GM10248 (cell line): Measurements from ENCODE around the gene ULBP3.

Source experiments
- CTCF ChIA-PET: fragments of 300-600 bp; sonication (Branson Sonifier 250); formaldehyde crosslinking; extraction: SDS; loops from one replicate; lab custom pipeline; 2021; ENCODE audit warnings: antibody characterized with exemption; lab: Yijun Ruan, JAX
- POLR2A ChIA-PET: fragments of 350-650 bp; sonication (Branson Sonifier 250); formaldehyde crosslinking; extraction: SDS; loops from one replicate; lab custom pipeline; 2020; ENCODE audit warnings: antibody characterized with exemption; lab: Yijun Ruan, JAX
- DNase-seq: peaks from one replicate; pipeline ENCODE4 v3.0.0; 2012; ENCODE audit errors: extremely low spot score
- CTCF ChIP-seq: IDR thresholded peaks from 2 replicates; pipeline ENCODE4 v1.5.1; 2012; ENCODE audit warnings: mild to moderate bottlenecking, low read depth; ENCODE audit errors: extremely low read depth, missing control alignments, control extremely low read depth

ULBP3 gene

GRCh38 chr6:150058986-150059385, 9.9 kb downstream of the ULBP3 start:
- no peak for DNase-seq
- POLR2A ChIA-PET, result no interaction called here
- CTCF ChIA-PET, result no interaction called here
- TF ChIP-seq CTCF, result no peak

- no peak for TF ChIP-seq CTCF
- ChIA-PET CTCF (no interaction called here), POLR2A (no interaction called here)
- DNase-seq, result no peak
Measured at GRCh38 chr6:150058231-150058792, 10.6 kb downstream of the ULBP3 start.

GRCh38 chr6:150057501-150057951, 11.4 kb downstream of the ULBP3 start:
- ChIA-PET CTCF (no interaction called here), POLR2A (no interaction called here)
- TF ChIP-seq CTCF, result no peak
- DNase-seq, result no peak

GRCh38 chr6:150056916-150057315, 12.0 kb downstream of the ULBP3 start:
- DNase-seq, result no peak
- ChIA-PET CTCF (no interaction called here), POLR2A (no interaction called here)
- no peak for TF ChIP-seq CTCF

GRCh38 chr6:150056156-150056555, 12.8 kb downstream of the ULBP3 start:
- no peak for DNase-seq
- no peak for TF ChIP-seq CTCF
- CTCF ChIA-PET, result interaction anchor here (3.4 to 4.7 kb wide), 2 partner anchors 15 to 24 kb away, joined by 17 to 27 read pairs; no protein-coding TSS in a partner anchor
- POLR2A ChIA-PET, result no interaction called here

GRCh38 chr6:150055131-150055530, 13.8 kb downstream of the ULBP3 start:
- no peak for TF ChIP-seq CTCF
- POLR2A ChIA-PET, result no interaction called here
- CTCF ChIA-PET, result interaction anchor here (0.7 to 4.8 kb wide), 7 partner anchors 13 to 760 kb away, joined by 3 to 27 read pairs (median 8); partner anchors contain the start of gene ULBP3
- no peak for DNase-seq
